H1 (cell line): ENCODE results near the gene CLIC1. TPM values are rescaled to one million over a fixed set of nuclear protein-coding genes. Genes with fewer than 3 reads are reported as not detected.

Experiments used
- CTCF ChIA-PET: fragments of 300-600 bp; sonication (Branson Sonifier 250); formaldehyde crosslinking; loops from one replicate; lab custom pipeline; 2021; ENCODE audit not compliant: partially characterized antibody; lab: Charles Lee
- POLR2A ChIA-PET: fragments of 300-600 bp; sonication (Branson Sonifier 250); formaldehyde crosslinking; loops from one replicate; lab custom pipeline; 2021; ENCODE audit warnings: inconsistent platforms; ENCODE audit not compliant: partially characterized antibody; lab: Charles Lee
- DNase-seq, 2 experiments: peaks; one replicate each; pipeline versions ENCODE4 v3.0.0 to v3.0.0-alpha.2; 2010 to 2022; ENCODE audit warnings: low spot score in 2 of 2, low read depth in 1 of 2, mixed read lengths in 1 of 2
- FAIRE-seq: peaks from 2 replicates; lab custom pipeline; 2011; peaks lifted over from hg19 to GRCh38; lab: Jason Lieb, UNC
- H2AFZ ChIP-seq: 2 replicates; pipeline ENCODE4 v1.8.1; 2012; ENCODE audit warnings: low read length, inconsistent platforms
- H2AK5ac ChIP-seq: 2 replicates; pipeline ENCODE4 v1.6.1; 2013; ENCODE audit warnings: low read depth, low read length
- H2BK120ac ChIP-seq: replicated peaks from 2 replicates; pipeline ENCODE3; 2013; ENCODE audit warnings: low read depth, low read length, inconsistent platforms
- H2BK12ac ChIP-seq: 2 replicates; pipeline ENCODE4 v1.6.1; 2013; ENCODE audit warnings: low read depth, low read length
- H2BK15ac ChIP-seq: 2 replicates; pipeline ENCODE4 v1.6.1; 2013; ENCODE audit warnings: low read length
- H2BK20ac ChIP-seq: 2 replicates; pipeline ENCODE4 v1.6.1; 2013; ENCODE audit warnings: low read length
- H2BK5ac ChIP-seq: 2 replicates; pipeline ENCODE4 v1.6.1; 2013; ENCODE audit warnings: low read depth, low read length
- H3K14ac ChIP-seq: 2 replicates; pipeline ENCODE4 v1.6.1; 2013; ENCODE audit warnings: inconsistent platforms; ENCODE audit not compliant: insufficient read length
- H3K18ac ChIP-seq: 2 replicates; pipeline ENCODE4 v1.6.1; 2013; ENCODE audit warnings: low read length; ENCODE audit errors: extremely low read depth
- H3K23ac ChIP-seq: 2 replicates; pipeline ENCODE4 v1.6.1; 2013; ENCODE audit warnings: inconsistent platforms; ENCODE audit not compliant: insufficient read length
- H3K23me2 ChIP-seq: 2 replicates; pipeline ENCODE4 v1.6.1; 2013; ENCODE audit warnings: low read depth, low read length
- H3K27ac ChIP-seq: 2 replicates; pipeline ENCODE4 v1.6.1; 2011; ENCODE audit warnings: low read depth, low read length, inconsistent platforms
- H3K27me3 ChIP-seq, 4 experiments: replicated peaks in 1 of 4; 1 replicate in 1 of 4; 2 replicates in 3 of 4; pipeline versions ENCODE4 v1.6.1 to v1.8.1; 2011 to 2013; ENCODE audit warnings: low read length in 3 of 4, mild to moderate bottlenecking in 3 of 4, inconsistent platforms in 2 of 4, mixed read lengths in 2 of 4, moderate library complexity in 1 of 4; ENCODE audit not compliant: control insufficient read depth in 3 of 4, insufficient read depth in 3 of 4; ENCODE audit errors: extremely low read depth in 1 of 4
- H3K36me3 ChIP-seq, 4 experiments: 2 replicates each; pipeline versions ENCODE4 v1.6.1 to v1.8.1; 2011 to 2013; ENCODE audit warnings: mild to moderate bottlenecking in 4 of 4, low read length in 3 of 4, moderate library complexity in 2 of 4, control low read depth in 1 of 4, inconsistent platforms in 1 of 4; ENCODE audit not compliant: insufficient read depth in 4 of 4, control insufficient read depth in 2 of 4
- H3K4ac ChIP-seq: replicated peaks from 2 replicates; pipeline ENCODE3; 2013; ENCODE audit warnings: low read length, low read depth, mixed read lengths, inconsistent platforms; ENCODE audit not compliant: insufficient read length
- H3K4me1 ChIP-seq, 4 experiments: replicated peaks in 1 of 4; 1 replicate in 1 of 4; 2 replicates in 3 of 4; pipeline versions ENCODE4 v1.6.1 to v1.8.1; 2011 to 2013; ENCODE audit warnings: low read length in 3 of 4, inconsistent platforms in 2 of 4, mixed read lengths in 1 of 4; ENCODE audit not compliant: insufficient read depth in 4 of 4, control insufficient read depth in 3 of 4
- H3K4me2 ChIP-seq, 2 experiments: 2 replicates each; pipeline versions ENCODE4 v1.6.1 to v1.8.1; 2011 to 2013; ENCODE audit warnings: low read depth in 2 of 2, low read length in 2 of 2, control low read depth in 1 of 2, inconsistent platforms in 1 of 2, mild to moderate bottlenecking in 1 of 2; ENCODE audit not compliant: insufficient read depth in 1 of 2
- H3K4me3 ChIP-seq, 4 experiments: fragments of 200-600, 300-600 bp in 1 of 4; sonication (generic), shearing (Covaris generic), sonication (Bioruptor Twin) in 1 of 4; 2 replicates each; pipeline versions ENCODE4 v1.5.1 to v1.8.1; 2011 to 2016; ENCODE audit warnings: low read length in 4 of 4, low read depth in 3 of 4, control low read depth in 2 of 4, inconsistent platforms in 2 of 4, mild to moderate bottlenecking in 2 of 4, mixed read lengths in 1 of 4, moderate library complexity in 1 of 4; ENCODE audit not compliant: insufficient read depth in 2 of 4; ENCODE audit errors: extremely low read depth in 1 of 4
- H3K56ac ChIP-seq: replicated peaks from 2 replicates; pipeline ENCODE3; 2013; ENCODE audit warnings: low read depth, mild to moderate bottlenecking, mixed read lengths, low read length, inconsistent platforms; ENCODE audit not compliant: insufficient read length
- H3K79me1 ChIP-seq: 2 replicates; pipeline ENCODE4 v1.6.1; 2013; ENCODE audit warnings: low read depth, low read length, control low read depth
- H3K79me2 ChIP-seq, 2 experiments: 2 replicates each; pipeline versions ENCODE4 v1.6.1 to v1.8.1; 2012 to 2013; ENCODE audit warnings: low read length in 2 of 2, mild to moderate bottlenecking in 2 of 2, inconsistent platforms in 1 of 2; ENCODE audit not compliant: insufficient read depth in 2 of 2, control insufficient read depth in 1 of 2
- H3K9ac ChIP-seq, 4 experiments: replicated peaks in 1 of 4; 1 replicate in 1 of 4; 2 replicates in 3 of 4; pipeline versions ENCODE4 v1.6.1 to v1.8.1; 2011 to 2013; ENCODE audit warnings: low read depth in 3 of 4, low read length in 3 of 4, control low read depth in 2 of 4, mild to moderate bottlenecking in 2 of 4, moderate library complexity in 2 of 4, inconsistent platforms in 1 of 4; ENCODE audit errors: extremely low read depth in 1 of 4
- H3K9me3 ChIP-seq, 2 experiments: 2 replicates each; pipeline versions ENCODE4 v1.6.1 to v1.8.1; 2012 to 2013; ENCODE audit warnings: mild to moderate bottlenecking in 2 of 2, moderate library complexity in 2 of 2, control low read depth in 1 of 2, inconsistent platforms in 1 of 2, low read depth in 1 of 2, low read length in 1 of 2, mixed read lengths in 1 of 2; ENCODE audit not compliant: insufficient read depth in 2 of 2
- H4K20me1 ChIP-seq, 2 experiments: replicated peaks in 1 of 2; 2 replicates each; pipeline versions ENCODE3 to v1.8.1; 2011 to 2013; ENCODE audit warnings: inconsistent platforms in 2 of 2, low read length in 2 of 2, mild to moderate bottlenecking in 1 of 2; ENCODE audit not compliant: insufficient read depth in 2 of 2, control insufficient read depth in 1 of 2
- H4K5ac ChIP-seq: 2 replicates; pipeline ENCODE4 v1.6.1; 2013; ENCODE audit warnings: low read length, low read depth, mixed read lengths, inconsistent platforms; ENCODE audit not compliant: insufficient read length
- H4K8ac ChIP-seq: 2 replicates; pipeline ENCODE4 v1.8.0; 2013; ENCODE audit warnings: mild to moderate bottlenecking, moderate library complexity, low read length, inconsistent platforms; ENCODE audit not compliant: insufficient read depth; ENCODE audit errors: extremely low read depth
- H4K91ac ChIP-seq: replicated peaks from 2 replicates; pipeline ENCODE3; 2013; ENCODE audit warnings: low read length, mixed read lengths, inconsistent platforms; ENCODE audit not compliant: insufficient read length
- HDAC2 ChIP-seq, 2 experiments: fragments of 300-600 bp in 1 of 2; sonication (generic) in 1 of 2; IDR thresholded peaks; 2 replicates each; pipeline ENCODE4 v1.6.1; 2011 to 2012; ENCODE audit warnings: low read depth in 2 of 2, low read length in 2 of 2, mild to moderate bottlenecking in 2 of 2, moderate library complexity in 2 of 2, borderline replicate concordance in 1 of 2, inconsistent platforms in 1 of 2
- KDM5A ChIP-seq: fragments of 200-600 bp; IDR thresholded peaks from 2 replicates; pipeline ENCODE4 v1.7.1; 2012; ENCODE audit warnings: mild to moderate bottlenecking, low read length, inconsistent platforms, mixed read lengths
- RNF2 ChIP-seq: fragments of 200-900, 300-1000 bp; sonication (generic); IDR thresholded peaks from 2 replicates; pipeline ENCODE4 v1.7.1; 2016; ENCODE audit warnings: borderline replicate concordance, low read depth, mild to moderate bottlenecking, antibody characterized with exemption, low read length; ENCODE audit not compliant: poor library complexity, severe bottlenecking; ENCODE audit errors: missing control alignments
- SRF ChIP-seq: IDR thresholded peaks from 2 replicates; pipeline ENCODE4 v1.6.1; 2011; ENCODE audit warnings: mild to moderate bottlenecking, low read depth, low read length, moderate library complexity
- YY1 ChIP-seq: IDR thresholded peaks from 2 replicates; pipeline ENCODE4 v1.6.1; 2011; ENCODE audit warnings: low read depth, mild to moderate bottlenecking, low read length
- WGBS, 2 experiments: shearing (Covaris generic) in 1 of 2; methylation state at CpG; one replicate each; pipeline versions ENCODE4 v1.1.6 to v1.1.7; 2013 to 2015; ENCODE audit warnings: low lambda C conversion rate in 2 of 2, mixed read lengths in 2 of 2, inconsistent platforms in 1 of 2, low coverage in 1 of 2, missing lambda C conversion rate in 1 of 2; ENCODE audit not compliant: insufficient replicate concordance in 2 of 2, insufficient coverage in 1 of 2, insufficient read length in 1 of 2; ENCODE audit errors: extremely low coverage in 1 of 2, missing lambda C conversion rate in 1 of 2; 5-methylcytosine and 5-hydroxymethylcytosine counted together
- polyA plus RNA-seq, 7 experiments: library from polyadenylated mRNA; depleted of rRNA in 3 of 7; stranded (reverse) in 5 of 7; unstranded in 2 of 7; fragments of >200 nt in 5 of 7; fragments of 200-250 nt in 2 of 7; gene quantifications; 1 replicate in 5 of 7; 2 replicates in 1 of 7; 4 replicates in 1 of 7; pipeline versions ENCODE4 v1.2.1 to v1.2.3, GENCODE V29; 2011 to 2013; ENCODE audit warnings: missing spikeins in 2 of 7, mixed read lengths in 2 of 7
- total RNA-seq: library from RNA; stranded (reverse); fragmentation: NEBNext Ultra II Directional; extraction: Animal tissue kit (Norgen Biotek cat#: 25700); gene quantifications from 2 replicates; pipeline ENCODE4 v1.2.1, GENCODE V29; 2021

The CLIC1 gene
- total and polyA plus RNA-seq, 2 of the 8 experiments (the other 6 are each of a cell fraction or from before 2014, with no cell fraction given) = 250 to 277 TPM

DNA sequence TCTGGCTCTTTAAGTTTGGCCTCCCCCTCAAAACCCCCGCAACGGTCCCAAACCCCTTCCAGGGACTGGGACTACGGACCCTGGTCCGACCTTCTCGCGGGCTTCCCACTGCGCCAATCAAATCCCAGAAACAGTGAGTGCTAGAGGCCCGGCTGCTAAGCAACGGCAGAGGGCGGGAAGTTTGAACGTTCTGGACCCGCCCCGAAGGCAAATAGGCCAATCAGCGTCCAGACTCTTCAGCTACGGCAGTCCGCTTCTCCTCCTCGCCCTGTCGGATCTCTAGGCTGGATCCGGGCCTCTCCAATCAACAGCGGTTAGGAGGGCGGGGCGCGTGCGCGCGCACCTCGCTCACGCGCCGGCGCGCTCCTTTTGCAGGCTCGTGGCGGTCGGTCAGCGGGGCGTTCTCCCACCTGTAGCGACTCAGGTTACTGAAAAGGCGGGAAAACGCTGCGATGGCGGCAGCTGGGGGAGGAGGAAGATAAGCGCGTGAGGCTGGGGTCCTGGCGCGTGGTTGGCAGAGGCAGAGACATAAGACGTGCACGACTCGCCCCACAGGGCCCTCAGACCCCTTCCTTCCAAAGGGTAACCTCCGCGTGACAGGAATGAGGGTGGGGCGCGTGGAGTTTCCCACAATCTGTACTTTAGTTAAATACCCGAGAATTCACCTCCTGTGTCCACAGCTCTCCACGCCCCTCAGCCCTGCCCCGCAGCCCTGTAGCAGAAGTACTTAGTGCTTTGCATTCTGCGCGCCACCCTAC lies 3.5 kb upstream of the CLIC1 start, which contains the start of gene MSH5:
MSH5 (plus strand) TSS at position 367 of the 758 bp plus-strand sequence. CDS start 462 bp downstream, outside the sequence.
- Histone ChIP-seq H2BK20ac (peak within 1 kb of the TSS; percentile 75; the same call in 1 of the 2 replicates), H3K14ac (peak within 1 kb of the TSS; percentile 2), H3K27me3 (no peaks in the 10 kb centered on the region), H3K56ac (peak within 1 kb of the TSS; percentile 80), H4K8ac (peak within 1 kb of the TSS; percentile 98; the same call in 1 of the 2 replicates), H4K20me1 (no peaks in the 10 kb centered on the region), H3K9me3 (no peaks in the 10 kb centered on the region; a peak in 1 of 4 replicates), H3K79me1 (no peaks in the 10 kb centered on the region), H2AK5ac (peak within 1 kb of the TSS; percentile 68), H2AFZ (no peak within 1 kb of the TSS), H3K4me2 (peak within 1 kb of the TSS; percentile 86 to 99), H3K4me1 (peaks cover 16 to 22% (median 21%) of the 10 kb centered on the region in 4 experiments), H2BK12ac (peak within 1 kb of the TSS; percentile 88), H3K4ac (peak within 1 kb of the TSS; percentile 88), H4K91ac (peak within 1 kb of the TSS; percentile 75), H3K4me3 (peak within 1 kb of the TSS; percentile 36 to 65 (median 47)), H3K9ac (peak within 1 kb of the TSS; percentile 70 to 96 (median 92)), H3K23me2 (peaks cover 19% of the 10 kb centered on the region), H4K5ac (peak within 1 kb of the TSS; percentile 77), H2BK5ac (peak within 1 kb of the TSS; percentile 98), H3K18ac (peak within 1 kb of the TSS; percentile 98), H3K79me2 (peaks cover 0 to 17% of the 10 kb centered on the region in 2 experiments; a peak in 2 of 4 replicates), H3K36me3 (peaks cover 0 to 12% (median 0%) of the 10 kb centered on the region in 4 experiments; a peak in 3 of 8 replicates), H2BK15ac (peak within 1 kb of the TSS; percentile 93), H3K27ac (peak within 1 kb of the TSS; percentile 92), H2BK120ac (peak within 1 kb of the TSS; percentile 81), H3K23ac (no peak within 1 kb of the TSS)
- 4% methylated on average over 56 of the region's 58 CpGs; no CpG with 5 or more reads in 1 of the 2 experiments for WGBS, 2 experiments
- FAIRE-seq = no peak
- POLR2A ChIA-PET = interaction anchor here (0.7 to 8.7 kb wide), 46 partner anchors 9 to 388 kb away, joined by 3 to 73 read pairs (median 8); partner anchors contain the start of genes ABHD16A, APOM, ATF6B and ATP6V1G2
- CTCF ChIA-PET = interaction anchor here (0.5 to 5.9 kb wide), 16 partner anchors 9 to 90 kb away, joined by 3 to 52 read pairs (median 5); partner anchors contain the start of genes ABHD16A, DDAH2, MPIG6B and VARS1
- peak; percentile 98 to 99 for DNase-seq
- TF ChIP-seq SRF (no peak), HDAC2 (IDR thresholded peaks at IDR 0.05; ENCODE audit: borderline replicate concordance in 1 of 2, low read depth in 2 of 2, low read length in 2 of 2) (peak in 1 of 2 experiments; percentile 86; a peak in 1 of 4 replicates), RNF2 (peak; percentile 27), KDM5A (no peak), YY1 (peak; percentile 90)
